NCI-H2029 treated with DMSO at 0.1 percent for 48 hours (cell line): ENCODE results near the gene TSPOAP1.

ENCODE experiments used
- DNase-seq: peaks from one replicate; lab custom pipeline; 2025; lab: John Stamatoyannopoulos, UW

The TSPOAP1 gene

DNA sequence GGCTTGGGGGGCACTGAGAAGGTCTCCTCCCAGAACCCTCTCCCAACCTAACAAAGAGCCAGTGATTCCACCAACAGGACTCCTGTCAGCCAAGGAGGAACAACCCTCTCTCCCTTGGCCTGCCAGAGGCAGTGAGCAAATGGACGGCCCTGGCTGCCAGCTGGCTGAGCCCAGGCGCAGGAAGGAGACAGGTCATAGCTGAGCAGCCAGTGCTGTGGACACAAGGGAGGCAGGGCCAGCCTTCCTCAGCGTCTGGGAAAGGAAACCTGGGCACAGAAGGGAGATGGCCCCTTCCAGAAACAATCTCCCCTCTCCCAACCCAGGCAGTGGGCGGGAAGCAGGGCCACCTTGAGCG, 50.0 kb downstream of the TSPOAP1 start:
- DNase-seq, result no peak

DNA sequence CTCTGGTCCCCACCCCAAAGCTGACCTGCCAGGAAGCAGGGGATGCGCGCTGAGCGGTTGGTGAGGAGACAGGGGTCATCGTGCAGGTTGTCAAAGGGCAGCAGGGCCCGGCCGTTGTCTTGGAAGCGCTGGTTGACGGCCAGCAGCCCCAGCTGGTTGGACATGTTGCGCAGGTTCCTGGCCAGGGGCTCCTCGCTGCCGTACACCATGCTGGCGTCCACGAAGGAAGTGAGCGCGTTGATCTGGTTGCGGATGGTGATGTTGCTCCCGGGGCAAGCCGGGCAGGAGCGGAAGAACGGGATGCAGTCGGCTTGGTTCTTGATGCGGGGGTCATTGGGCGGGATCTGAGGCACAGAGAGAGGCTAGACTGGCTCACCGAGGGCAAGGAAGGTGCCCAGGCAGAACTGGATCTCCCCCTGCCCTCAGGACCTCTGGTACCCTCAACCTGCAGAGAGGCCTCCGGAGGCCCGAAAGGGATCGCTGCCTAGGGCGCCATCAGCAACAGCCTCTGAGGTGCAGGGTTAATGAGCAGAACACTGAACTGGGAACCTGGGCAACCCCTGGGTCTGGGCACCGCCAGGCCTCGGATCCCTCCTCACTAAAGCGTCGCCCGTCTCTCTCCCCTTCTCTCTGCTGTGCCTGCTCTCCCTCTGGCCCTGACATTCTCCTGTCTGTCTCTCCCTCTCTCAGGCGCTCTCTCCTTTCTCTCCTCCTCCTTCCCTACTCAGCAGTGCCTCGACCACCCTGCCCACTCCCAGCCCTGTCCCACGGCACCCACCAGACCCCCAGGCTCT, 50.6 kb downstream of the TSPOAP1 start:
- no peak for DNase-seq

DNA sequence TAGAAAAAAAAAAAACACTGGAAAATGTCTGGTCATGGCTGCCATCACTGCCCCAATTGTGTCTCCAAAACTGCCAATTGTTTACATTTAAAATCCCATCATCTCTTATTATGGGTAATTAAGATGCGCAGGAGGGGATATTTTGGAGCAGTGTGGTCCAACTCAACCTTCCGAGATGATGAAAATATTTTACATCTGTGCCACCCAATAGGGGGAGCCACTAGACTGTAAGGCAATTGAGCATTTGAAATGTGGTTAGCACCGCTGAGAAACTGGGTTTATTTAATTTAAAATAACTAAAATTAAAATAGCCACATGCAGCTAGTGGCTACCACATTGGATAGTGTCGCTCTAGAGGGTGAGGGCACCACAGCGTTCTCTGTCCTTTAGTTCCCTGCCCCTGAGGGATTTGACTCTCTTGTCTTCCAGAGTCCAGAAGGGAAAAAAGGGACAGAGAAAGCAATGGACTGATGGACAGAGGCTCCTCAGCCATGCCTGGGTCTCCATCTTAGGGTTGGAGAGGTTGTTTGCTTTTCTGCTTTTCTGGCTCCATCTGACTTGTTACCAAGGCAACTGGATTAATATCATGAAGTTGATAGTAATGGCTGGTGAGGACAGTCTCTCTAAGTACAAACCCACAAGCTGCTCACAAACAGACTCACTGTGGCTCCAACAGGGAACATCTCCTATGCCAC, 51.3 kb downstream of the TSPOAP1 start:
- no peak for DNase-seq

DNA sequence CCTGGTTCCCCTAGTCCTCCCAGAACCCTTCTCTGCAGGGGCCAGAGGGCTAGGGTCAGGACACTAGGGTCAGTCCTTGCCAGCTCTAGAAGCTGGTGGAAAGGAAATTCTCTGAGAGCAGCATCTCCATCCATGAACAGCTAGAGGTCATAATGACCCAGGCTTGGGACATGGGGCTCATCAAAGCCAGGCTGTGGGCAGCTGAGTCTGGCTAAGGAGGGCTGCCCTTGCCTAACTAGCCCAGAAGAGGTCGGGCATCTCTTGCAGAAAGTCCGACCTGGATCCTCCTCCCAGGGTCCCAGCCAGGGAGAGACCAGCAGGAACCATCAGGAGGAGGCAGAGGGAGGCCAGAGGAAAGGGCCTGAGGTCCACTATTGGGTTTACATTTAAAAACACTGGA, 52.2 kb downstream of the TSPOAP1 start:
- no peak for DNase-seq

- no peak for DNase-seq
Observed at GRCh38 chr17:58275417-58275816, 53.2 kb downstream of the TSPOAP1 start.

DNA sequence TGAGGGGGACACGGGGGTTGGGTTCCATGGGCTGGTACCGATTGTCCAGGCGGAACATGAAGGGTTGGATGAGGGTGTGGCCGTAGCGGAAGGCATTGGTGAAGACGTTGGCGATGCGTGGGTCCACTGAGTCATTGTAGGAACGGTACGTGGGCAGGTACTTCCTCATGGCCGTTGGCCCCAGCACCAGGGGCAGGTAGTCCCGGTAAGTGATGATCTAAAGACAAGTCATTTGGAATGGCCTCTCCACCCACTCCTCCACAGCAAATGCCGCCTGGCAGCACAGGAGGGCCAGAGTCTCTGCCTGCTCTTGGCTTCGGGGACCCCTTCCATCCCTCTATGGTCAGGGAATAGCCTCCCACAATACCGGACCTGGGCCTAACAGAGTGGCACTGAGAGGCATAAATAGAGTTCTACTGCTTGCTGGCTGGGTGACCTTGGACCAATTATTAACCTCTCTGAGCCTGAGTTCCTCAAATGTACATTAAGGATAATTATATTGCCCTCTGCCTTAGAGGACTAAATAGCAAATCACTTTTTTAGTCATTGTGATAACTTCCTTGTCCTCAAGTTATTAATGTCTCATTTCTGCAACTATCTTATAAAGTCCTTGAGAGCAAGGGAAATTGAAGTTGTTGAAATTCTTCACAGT, 55.0 kb downstream of the TSPOAP1 start:
- DNase-seq, result no peak

DNA sequence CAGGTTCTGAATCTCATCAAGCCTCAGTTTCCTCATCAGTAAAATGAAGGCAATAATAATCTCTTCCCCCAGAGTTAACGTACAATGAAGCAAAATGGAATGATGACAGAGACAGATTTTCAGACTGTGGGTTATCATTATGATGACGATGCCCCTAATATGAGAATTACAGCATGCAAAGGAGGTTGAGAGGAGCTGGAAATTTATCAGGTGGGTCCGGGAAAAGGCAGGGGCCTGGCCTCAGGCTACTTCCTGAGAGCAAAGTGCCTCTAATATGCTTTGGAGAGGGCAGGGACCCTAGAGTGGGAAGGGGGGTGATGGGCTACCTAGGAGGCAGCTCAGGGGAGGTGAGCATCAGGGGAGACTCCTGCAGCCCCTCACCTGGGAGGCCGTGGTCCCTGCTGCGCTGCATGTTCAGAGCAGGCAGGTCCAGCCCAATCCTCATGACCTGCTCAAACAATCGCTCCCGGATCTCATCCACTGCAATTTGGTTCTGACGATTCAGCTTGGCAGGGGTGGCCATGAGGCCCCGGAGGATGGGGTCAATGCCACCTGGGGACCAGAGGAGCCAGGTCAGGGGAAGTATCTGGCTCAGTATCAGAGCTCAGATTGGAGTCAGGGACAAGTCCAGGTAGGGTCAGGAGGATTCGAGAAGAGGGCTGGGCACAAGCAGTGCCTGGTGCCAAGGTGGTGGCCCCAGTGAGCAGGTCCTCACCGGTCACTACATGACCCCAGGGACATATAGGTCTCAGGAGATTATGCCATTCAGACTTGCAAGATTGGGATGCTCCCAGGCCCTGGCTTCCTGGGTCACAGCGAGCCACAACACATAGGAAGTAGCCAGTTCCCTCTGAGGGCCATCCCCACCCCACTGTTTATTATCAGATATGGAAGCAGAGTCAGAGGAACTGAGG, 56.0 kb downstream of the TSPOAP1 start:
- DNase-seq, result no peak

DNA sequence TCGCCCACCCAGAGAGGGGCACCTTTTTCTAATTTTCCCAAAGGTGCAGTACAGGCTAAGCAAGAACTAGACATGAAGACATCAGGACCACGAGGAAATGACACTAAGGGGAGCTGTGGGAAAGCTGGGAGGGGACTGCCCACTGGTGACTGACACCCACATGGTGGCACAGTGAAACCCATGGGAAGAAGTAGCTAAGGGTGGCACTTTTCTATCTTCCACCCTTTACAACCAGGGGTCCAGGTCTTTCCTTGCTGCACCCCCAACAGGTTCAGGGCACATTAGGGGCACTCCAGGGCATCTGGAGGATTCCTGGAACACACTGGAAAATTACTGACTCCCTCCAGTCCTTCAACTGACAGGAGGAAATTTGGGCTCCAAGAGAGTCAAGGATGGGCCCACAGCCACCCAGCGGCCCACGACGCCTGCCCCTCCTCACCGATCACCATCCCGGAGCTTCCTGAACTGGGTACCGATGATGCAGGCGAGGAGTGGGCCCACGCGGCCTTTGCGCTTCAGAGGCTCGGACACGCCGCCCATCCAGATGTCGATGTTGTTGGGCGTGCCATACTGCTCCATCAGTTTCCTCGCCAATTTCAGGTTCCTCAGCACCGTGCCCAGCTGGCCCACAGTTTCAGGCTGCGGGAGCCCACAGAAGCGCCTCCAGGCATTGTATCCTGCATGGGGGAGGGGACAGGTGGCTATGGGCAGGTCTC, 57.2 kb downstream of the TSPOAP1 start:
- no peak for DNase-seq

DNA sequence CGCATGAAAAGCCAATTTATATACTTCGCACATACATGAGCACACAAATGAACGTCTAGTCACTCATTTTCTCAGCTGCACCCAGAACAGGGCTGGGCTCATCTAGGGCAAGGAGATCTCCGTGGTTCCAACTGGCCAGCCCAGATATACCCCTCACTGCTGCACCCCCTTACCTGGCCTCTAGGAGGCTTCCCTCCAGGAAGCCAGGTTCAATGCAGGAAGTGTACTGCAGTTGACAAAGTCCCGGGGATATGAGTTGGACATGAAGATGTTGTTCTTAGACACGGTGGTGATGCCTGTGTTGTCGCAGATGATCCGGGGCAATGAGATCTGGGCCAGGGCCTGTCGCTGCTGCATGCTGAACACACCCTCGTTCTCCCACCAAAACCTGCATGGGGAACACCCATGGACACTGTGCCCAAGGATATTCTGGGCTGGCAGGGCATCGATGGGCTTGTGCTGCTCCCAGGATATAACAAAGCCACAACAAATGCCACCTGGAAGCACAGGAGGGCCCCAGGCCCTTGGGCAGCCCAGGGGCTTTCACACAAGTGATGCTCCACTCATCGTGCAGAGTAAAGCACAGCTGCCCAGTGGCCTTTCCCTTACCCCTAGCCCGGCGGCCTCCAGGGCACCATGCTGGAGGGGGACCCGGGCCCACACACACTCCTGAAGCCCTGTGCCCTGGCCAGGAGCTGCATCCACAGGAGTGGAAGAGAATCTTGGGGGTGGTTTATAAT, 57.9 kb downstream of the TSPOAP1 start:
- no peak for DNase-seq

GRCh38 chr17:58269557-58270291, 58.9 kb downstream of the TSPOAP1 start:
- no peak for DNase-seq

- DNase-seq, result no peak
Observed at GRCh38 chr17:58268774-58269556, 59.6 kb downstream of the TSPOAP1 start.

DNA sequence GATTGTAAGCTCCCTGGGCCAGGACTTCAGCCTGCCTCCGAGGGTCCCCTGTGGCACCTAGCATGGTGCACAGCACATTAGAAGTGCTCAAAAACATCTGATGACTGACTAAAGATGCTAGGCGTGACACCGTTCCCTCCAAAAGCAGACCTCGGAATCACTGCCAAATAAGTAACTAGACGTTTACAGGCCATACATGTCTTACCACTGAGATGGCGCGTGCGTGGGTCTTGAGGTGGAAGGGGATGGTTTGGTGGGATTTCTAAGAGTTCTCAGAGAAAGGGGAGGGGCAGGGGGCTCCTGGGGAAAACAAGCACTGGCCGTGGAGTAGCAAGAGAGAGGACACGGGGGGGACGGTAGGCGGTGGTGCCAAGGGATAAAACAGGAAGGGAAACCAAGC, 60.3 kb downstream of the TSPOAP1 start:
- DNase-seq, result no peak

DNA sequence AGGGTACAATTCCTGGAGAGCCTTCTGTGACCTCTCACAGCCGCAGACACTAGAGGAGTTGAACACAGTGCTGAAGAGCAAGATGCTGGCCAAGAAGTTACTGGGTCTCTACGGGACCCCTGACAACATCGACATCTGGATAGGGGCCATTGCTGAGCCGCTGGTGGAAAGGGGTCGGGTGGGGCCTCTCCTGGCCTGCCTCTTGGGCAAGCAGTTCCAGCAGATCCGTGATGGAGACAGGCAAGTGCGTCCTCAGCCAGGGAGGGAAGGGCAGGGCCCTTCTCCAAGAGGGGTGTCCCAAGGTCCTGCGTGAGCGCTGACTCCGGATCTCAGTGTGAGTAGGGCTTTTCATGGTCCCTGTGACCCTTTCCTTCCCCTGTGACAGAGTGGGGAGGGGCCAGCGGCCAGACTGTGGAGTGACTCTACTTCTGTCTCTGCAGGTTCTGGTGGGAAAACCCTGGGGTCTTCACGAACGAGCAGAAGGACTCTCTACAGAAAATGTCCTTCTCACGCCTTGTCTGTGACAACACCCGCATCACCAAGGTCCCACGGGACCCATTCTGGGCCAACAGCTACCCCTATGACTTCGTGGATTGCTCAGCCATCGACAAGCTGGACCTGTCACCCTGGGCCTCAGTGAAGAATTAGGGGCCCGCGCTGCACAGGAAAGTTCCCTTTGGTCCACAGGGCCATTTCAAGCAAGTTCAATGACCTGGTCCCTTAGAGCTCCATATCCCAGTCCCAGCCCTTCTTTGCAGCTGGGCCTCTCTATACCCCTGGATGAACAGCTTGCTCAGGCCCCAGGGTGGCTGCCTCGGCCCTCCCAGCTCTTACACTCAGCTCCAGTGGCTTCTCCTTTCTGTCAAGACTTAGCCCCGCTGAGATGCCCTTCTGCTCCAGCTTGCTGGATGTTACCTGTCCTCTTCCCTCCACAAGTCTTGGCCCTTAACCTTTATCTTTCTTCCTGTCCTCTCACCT, 61.0 kb downstream of the TSPOAP1 start:
- DNase-seq, result no peak

GRCh38 chr17:58265902-58266875, 62.4 kb downstream of the TSPOAP1 start:
- no peak for DNase-seq

DNA sequence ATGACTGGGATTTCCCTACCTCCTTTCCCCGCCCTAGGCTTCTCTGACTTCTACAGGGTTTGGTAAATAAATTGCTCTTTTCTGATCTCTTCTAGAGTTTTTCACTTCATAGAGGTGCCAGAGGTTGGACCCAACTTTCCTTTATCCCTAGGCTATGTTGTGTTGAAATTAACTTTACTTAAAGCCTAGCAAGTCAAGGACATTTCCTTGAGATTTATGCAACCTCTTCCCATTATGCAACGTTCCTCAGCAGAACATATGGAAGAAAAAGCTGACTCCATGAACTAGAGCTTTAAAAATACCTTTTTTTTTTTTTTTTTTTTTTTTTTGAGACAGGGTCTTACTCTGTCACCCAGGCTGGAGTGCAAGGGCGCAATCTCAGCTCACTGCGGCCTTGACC, 63.3 kb downstream of the TSPOAP1 start:
- DNase-seq, result no peak

GRCh38 chr17:58264407-58265103, 64.0 kb downstream of the TSPOAP1 start:
- DNase-seq, result no peak
